HL-60 (cell line): ENCODE data around the gene SPAG17.

Experiments
- CTCF ChIP-seq: IDR thresholded peaks from one replicate; pipeline ENCODE4 v1.5.1; 2011; ENCODE audit warnings: low read length, control low read depth, inconsistent platforms; ENCODE audit not compliant: insufficient read depth
- POLR2AphosphoS5 ChIP-seq: IDR thresholded peaks from 2 replicates; pipeline ENCODE4 v1.6.1; 2012; ENCODE audit warnings: low read depth

GRCh38 chr1:118169016-118169415, 16.0 kb downstream of the SPAG17 start:
- TF ChIP-seq CTCF (no peak), POLR2AphosphoS5 (no peak)
